HCT116 (cell line): ENCODE measurements around the gene SCRN1.
A peak's percentile ranks its signal among the peaks of the same experiment; 100 is the strongest.

ENCODE experiments used
- EZH2 ChIP-seq: fragments of 200-600 bp; sonication (generic); IDR thresholded peaks from 2 replicates; pipeline ENCODE4 v1.6.1; 2017; ENCODE audit warnings: antibody characterized with exemption, mixed run types
- POLR2A ChIP-seq: IDR thresholded peaks from 2 replicates; pipeline ENCODE4 v1.7.0; 2011; ENCODE audit warnings: borderline replicate concordance; ENCODE audit not compliant: insufficient read depth, insufficient read length; ENCODE audit errors: extremely low read depth
- POLR2AphosphoS5 ChIP-seq: IDR thresholded peaks from 2 replicates; pipeline ENCODE4 v1.6.1; 2011; ENCODE audit warnings: mild to moderate bottlenecking, low read depth, low read length, moderate library complexity
- SRF ChIP-seq: IDR thresholded peaks from 2 replicates; pipeline ENCODE4 v1.6.1; 2012; ENCODE audit warnings: low read depth
- ZFX ChIP-seq: fragments of 450-650 bp; IDR thresholded peaks from 2 replicates; pipeline ENCODE4 v1.6.1; 2017
- TF ChIP-seq, protein P1 (sequence below): IDR thresholded peaks from 2 replicates; pipeline ENCODE4 v1.6.1; 2012; ENCODE audit warnings: low read depth
- TF ChIP-seq, protein P2 (sequence below), 3 experiments: fragments of 200-600 bp in 1 of 3; sonication (generic) in 1 of 3; IDR thresholded peaks in 2 of 3; conservative IDR thresholded peaks in 1 of 3; 2 replicates each; pipeline ENCODE4 v1.5.1; 2012 to 2017; ENCODE audit warnings: low read depth in 2 of 3, low read length in 2 of 3, antibody characterized with exemption in 1 of 3, borderline replicate concordance in 1 of 3, control low read depth in 1 of 3, mild to moderate bottlenecking in 1 of 3, mixed read lengths in 1 of 3, mixed run types in 1 of 3, moderate library complexity in 1 of 3; ENCODE audit not compliant: insufficient read depth in 1 of 3

DNA sequence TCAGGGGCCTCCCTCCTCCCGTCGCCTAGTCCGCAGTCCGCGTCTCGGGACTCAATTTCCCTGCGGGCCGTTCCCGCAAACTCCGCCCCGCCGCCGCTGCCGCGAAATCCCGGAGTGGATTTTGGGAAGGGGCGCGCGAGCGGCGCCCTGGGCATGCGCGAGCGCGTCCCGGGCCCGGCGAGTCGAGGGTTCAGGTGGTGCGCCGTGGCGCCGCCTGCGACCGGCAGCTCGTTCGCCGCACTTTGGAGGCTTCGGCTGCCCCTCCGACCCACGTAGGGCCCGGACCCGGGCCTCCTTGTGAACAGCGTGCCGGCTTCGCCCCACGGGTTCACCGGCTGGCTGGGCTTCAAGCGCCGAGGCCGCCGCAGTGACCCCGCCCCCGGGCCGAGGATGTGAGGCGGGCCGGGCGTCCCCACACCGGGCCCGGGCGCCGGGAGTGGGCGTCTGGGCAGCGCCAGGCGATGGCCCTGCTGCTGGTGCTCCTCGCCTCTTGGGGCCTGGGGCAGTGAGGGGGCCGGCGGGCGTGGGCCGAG, 38.7 kb upstream of the SCRN1 start, which contains the start of gene PLEKHA8:
- TF ChIP-seq, protein P1, sequence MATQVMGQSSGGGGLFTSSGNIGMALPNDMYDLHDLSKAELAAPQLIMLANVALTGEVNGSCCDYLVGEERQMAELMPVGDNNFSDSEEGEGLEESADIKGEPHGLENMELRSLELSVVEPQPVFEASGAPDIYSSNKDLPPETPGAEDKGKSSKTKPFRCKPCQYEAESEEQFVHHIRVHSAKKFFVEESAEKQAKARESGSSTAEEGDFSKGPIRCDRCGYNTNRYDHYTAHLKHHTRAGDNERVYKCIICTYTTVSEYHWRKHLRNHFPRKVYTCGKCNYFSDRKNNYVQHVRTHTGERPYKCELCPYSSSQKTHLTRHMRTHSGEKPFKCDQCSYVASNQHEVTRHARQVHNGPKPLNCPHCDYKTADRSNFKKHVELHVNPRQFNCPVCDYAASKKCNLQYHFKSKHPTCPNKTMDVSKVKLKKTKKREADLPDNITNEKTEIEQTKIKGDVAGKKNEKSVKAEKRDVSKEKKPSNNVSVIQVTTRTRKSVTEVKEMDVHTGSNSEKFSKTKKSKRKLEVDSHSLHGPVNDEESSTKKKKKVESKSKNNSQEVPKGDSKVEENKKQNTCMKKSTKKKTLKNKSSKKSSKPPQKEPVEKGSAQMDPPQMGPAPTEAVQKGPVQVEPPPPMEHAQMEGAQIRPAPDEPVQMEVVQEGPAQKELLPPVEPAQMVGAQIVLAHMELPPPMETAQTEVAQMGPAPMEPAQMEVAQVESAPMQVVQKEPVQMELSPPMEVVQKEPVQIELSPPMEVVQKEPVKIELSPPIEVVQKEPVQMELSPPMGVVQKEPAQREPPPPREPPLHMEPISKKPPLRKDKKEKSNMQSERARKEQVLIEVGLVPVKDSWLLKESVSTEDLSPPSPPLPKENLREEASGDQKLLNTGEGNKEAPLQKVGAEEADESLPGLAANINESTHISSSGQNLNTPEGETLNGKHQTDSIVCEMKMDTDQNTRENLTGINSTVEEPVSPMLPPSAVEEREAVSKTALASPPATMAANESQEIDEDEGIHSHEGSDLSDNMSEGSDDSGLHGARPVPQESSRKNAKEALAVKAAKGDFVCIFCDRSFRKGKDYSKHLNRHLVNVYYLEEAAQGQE = no peak
- TF ChIP-seq, protein P2, sequence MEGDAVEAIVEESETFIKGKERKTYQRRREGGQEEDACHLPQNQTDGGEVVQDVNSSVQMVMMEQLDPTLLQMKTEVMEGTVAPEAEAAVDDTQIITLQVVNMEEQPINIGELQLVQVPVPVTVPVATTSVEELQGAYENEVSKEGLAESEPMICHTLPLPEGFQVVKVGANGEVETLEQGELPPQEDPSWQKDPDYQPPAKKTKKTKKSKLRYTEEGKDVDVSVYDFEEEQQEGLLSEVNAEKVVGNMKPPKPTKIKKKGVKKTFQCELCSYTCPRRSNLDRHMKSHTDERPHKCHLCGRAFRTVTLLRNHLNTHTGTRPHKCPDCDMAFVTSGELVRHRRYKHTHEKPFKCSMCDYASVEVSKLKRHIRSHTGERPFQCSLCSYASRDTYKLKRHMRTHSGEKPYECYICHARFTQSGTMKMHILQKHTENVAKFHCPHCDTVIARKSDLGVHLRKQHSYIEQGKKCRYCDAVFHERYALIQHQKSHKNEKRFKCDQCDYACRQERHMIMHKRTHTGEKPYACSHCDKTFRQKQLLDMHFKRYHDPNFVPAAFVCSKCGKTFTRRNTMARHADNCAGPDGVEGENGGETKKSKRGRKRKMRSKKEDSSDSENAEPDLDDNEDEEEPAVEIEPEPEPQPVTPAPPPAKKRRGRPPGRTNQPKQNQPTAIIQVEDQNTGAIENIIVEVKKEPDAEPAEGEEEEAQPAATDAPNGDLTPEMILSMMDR (IDR thresholded peaks at IDR 0.05 in 2 of 3, conservative IDR thresholded peaks at IDR 0.05 in 1 of 3; ENCODE audit: borderline replicate concordance in 1 of 3, insufficient read depth in 1 of 3, low read depth in 2 of 3, low read length in 2 of 3) = no peak
- TF ChIP-seq POLR2A = peak; percentile 36
- TF ChIP-seq POLR2AphosphoS5 = peak; percentile 85
- TF ChIP-seq EZH2 = no peak
- TF ChIP-seq ZFX = peak; percentile 88
- 0 out of 2 replicates have a peak, but pooled peaks have one; percentile 29 for TF ChIP-seq SRF
